ENCODE results near the gene BEND7.
A peak's percentile ranks its signal among the peaks of the same experiment; 100 is the strongest.

BEND7 gene

GRCh38 chr10:13521026-13521425 lies 7.8 kb downstream of the BEND7 start:
- no peak for DNase-seq (ENCODE audit: low spot score)

DNA sequence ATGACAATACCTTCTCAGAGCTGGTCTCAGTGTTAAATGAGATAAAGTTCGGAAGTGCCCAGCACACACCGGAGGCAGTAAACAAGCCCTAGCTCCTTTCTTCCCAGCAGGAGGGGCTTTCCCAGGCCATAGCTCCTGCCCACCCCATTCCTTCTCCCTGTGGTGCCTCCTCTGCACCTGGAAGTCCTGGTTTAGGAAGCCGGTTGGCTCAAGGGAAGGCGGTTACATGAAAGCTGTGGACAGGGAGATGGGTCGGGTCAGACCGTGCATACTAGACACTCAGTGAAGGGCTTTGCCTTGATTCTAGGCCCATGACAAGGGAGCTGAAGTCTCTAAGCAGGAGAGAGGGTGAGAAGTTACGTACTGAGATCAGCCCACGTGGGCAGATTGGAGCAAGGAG lies 8.6 kb downstream of the BEND7 start:
- no peak for DNase-seq (ENCODE audit: low spot score)

GRCh38 chr10:13518076-13518692 lies 10.6 kb downstream of the BEND7 start:
- DNase-seq (ENCODE audit: low spot score): peak; percentile 46

DNA sequence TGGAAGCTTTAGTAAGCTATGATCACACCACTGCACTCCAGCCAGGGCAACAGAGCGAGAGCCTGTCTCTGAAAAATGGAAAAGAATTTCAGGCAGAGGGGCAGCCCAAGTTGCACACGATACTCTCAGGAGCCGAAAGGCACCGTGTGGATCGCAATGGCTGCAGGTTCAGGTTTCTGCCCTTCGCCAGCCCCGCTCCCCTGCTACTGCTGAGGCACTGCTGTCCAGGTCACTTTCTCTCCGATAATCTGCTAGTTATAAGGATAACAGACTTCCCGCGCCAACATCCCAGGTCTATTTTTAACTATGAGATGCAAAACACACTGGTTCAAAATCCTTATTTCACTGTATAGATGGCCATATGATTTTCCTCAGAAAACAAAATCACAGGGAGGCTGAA lies 11.1 kb downstream of the BEND7 start:
- DNase-seq (ENCODE audit: low spot score): no peak

- DNase-seq (ENCODE audit: low spot score): no peak
Observed at GRCh38 chr10:13516176-13516575, 12.6 kb downstream of the BEND7 start.

GRCh38 chr10:13515467-13515866 lies 13.3 kb downstream of the BEND7 start:
- no peak for DNase-seq (ENCODE audit: low spot score)

GRCh38 chr10:13514296-13514695 lies 14.5 kb downstream of the BEND7 start:
- DNase-seq (ENCODE audit: low spot score): no peak

DNA sequence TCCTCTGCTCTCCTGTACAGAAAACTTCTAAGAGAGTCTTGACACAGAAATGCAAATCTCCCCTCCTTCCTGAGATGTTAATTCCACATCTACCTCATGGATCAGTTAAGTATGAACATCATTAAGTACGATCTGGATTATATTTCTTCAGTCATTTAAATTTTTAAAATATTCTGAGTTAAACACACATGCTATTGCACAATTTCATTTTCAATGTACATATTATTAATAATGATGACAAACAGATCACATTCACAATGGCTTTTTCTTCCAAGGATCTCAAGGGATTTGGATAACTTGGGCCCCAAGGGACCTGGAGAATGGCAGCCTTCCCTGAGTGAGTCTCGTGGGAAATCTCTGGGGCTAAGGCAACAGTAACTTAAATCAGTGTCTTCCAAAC lies 16.2 kb downstream of the BEND7 start:
- DNase-seq (ENCODE audit: low spot score): no peak

- no peak for DNase-seq (ENCODE audit: low spot score)
Observed at GRCh38 chr10:13511409-13511808, 17.4 kb downstream of the BEND7 start.

- no peak for DNase-seq (ENCODE audit: low spot score)
Observed at GRCh38 chr10:13505052-13505680, 23.6 kb downstream of the BEND7 start.

- DNase-seq (ENCODE audit: low spot score): peak; percentile 83
Observed at GRCh38 chr10:13503745-13504463, 24.9 kb downstream of the BEND7 start.

DNA sequence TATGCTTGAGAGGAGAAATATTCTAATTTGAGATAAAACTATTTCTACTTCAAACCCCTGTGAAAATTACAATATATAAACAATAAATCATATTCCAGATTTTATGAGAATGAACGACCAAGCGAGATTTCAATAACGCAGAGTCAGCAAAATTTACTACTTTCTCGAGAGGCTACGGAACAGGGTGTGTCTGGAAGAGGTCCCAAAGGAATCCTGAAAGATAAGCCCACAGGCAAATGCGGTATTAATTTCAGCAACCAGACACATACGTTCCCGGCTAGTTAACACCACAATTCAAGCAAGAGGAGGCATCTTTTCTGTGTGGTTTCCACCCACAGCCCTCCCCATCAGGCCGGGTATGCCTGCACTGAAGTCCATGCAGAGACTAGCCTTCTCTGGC lies 26.4 kb downstream of the BEND7 start:
- no peak for DNase-seq (ENCODE audit: low spot score)

GRCh38 chr10:13500201-13500600 lies 28.6 kb downstream of the BEND7 start:
- DNase-seq (ENCODE audit: low spot score): no peak

GRCh38 chr10:13499150-13499549 lies 29.7 kb downstream of the BEND7 start:
- DNase-seq (ENCODE audit: low spot score): no peak

GRCh38 chr10:13496931-13497330 lies 31.9 kb downstream of the BEND7 start:
- DNase-seq (ENCODE audit: low spot score): no peak

DNA sequence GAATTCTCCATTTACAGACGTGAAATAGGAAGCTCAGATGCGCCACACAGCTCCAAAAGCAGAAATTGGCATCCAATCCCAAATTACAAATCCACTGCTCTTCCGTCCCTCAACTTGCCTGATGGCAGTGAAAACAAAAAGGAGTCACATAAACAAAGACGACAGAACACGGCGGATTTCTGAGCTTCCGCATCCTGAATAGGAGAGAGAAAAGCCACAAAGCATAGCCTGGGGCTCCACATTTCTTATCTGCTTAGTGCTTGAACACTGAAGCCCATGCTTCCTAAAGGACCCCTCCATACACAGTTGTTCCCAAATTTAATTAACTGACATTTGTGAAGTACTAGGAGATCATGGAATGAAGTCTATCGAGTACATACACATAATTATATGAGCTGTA lies 32.6 kb downstream of the BEND7 start:
- DNase-seq (ENCODE audit: low spot score): no peak

- DNase-seq (ENCODE audit: low spot score): no peak
Observed at GRCh38 chr10:13492493-13493180, 36.2 kb downstream of the BEND7 start.

DNA sequence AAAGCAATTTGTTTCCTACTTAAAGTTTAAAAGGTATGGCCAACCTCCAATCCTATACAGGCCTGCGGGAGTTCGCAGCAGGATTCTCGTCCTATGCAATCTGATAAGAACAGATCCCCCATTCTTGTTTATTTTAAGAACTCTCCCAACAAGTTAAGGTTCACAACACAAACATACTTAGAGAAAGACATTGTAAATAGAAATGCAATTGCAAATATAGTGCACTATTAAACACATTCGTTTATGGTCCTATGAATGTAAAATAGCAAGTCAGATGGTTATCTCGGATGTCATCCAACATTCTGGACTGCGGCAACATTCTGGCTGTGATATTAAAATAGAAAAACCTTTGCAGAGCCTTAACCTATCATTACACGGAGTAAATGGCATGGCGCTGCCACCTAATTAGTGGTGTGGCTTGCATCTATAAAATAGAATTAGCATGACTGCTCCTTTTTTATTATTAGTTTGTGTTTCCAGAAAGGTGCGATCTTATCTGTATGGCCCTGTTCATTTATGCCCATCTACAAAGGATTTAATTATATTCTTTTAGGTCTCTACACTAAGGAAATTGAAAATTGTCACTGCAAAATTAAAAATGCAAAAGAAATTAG lies 37.0 kb downstream of the BEND7 start:
- no peak for DNase-seq (ENCODE audit: low spot score)

GRCh38 chr10:13490503-13490902 lies 38.3 kb downstream of the BEND7 start:
- DNase-seq (ENCODE audit: low spot score): no peak

GRCh38 chr10:13489035-13489599 lies 39.7 kb downstream of the BEND7 start:
- DNase-seq (ENCODE audit: low spot score): no peak

DNA sequence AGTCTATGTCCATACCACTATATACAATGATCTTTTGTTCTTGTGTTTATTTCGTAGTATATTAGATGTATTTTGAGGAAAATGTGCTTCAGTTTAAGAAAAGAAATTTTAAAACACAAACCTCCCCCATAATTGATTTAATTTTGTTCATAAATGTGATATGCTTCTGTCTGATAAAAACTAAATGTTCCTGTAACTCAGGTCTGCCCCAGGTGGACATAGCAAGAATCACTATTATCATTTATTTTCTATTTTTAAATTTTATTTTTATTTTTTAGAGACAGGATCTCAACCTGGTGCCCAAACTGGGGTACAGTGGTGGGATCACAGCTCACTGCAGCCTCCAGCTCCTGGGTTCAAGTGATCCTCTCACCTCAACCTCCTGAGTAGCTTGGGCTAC lies 43.2 kb downstream of the BEND7 start:
- DNase-seq (ENCODE audit: low spot score): peak; percentile 50

DNA sequence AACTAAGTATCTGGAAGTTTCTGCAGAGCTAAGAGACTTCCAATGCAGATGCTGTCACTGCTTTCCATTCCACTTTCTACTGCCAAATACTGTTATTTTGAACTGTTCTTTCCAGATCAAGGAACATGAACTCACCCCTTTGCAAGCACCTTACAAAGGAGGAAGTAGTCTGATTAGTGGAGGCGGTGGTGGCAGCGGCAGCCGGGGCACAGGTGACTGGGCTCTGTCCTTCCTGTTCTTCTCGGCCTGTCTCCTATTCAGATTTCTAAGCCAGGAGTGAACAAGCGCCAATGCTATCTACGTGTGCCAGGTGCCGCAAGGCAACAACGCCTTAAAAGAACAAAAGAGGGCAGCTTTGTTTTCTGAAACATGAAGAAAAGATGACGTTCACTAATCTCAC lies 44.9 kb downstream of the BEND7 start:
- DNase-seq (ENCODE audit: low spot score): no peak

All from GM03348 (cell line).